NCI-H2196 (cell line): ENCODE results near the gene ZSCAN32.

Source experiments
- DNase-seq: peaks from one replicate; lab custom pipeline; 2025; ENCODE audit not compliant: unreplicated experiment; lab: John Stamatoyannopoulos, UW

ZSCAN32 gene

DNA sequence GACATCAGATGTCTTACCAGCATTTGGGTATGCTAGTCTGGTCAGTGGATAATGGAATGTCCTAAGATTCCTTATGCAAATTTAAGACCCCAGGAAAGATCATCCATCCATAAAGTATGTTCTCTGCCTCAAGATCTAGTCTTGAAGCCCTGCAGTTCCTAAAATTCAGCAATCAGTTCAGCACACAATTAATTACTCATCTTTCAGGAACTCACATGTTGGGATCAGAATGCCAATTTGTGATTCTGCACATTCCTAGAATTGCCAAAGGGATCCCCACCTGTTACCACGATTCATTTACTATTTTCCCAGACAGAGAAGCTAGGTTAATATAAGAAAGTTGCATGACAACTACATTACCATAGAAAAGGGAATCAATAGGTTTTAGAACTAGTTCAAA is 41.9 kb downstream of the ZSCAN32 start:
- no peak for DNase-seq

DNA sequence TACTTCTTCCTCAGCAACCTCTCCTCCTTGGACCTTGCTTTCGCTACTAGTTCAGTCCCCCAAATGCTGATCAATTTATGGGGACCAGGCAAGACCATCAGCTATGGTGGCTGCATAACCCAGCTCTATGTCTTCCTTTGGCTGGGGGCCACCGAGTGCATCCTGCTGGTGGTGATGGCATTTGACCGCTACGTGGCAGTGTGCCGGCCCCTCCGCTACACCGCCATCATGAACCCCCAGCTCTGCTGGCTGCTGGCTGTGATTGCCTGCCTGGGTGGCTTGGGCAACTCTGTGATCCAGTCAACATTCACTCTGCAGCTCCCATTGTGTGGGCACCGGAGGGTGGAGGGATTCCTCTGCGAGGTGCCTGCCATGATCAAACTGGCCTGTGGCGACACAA is 44.7 kb downstream of the ZSCAN32 start:
- no peak for DNase-seq

DNA sequence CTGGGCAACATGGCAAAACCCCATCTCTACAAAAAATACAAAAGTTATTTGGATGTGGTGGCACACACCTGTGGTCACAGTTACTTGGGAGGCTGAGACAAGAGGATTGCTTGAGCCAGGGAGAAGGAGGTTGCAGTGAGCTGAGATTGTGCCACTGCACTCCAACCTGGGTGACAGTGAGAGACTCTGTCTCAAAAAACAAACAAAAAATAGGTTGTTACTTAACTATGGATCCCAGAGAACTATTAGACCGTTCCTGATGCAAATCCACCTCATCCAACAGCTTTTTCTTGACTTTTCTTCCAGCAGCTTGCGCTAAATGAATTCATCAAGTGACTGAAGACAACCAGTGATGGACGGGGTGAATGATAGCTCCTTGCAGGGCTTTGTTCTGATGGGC is 45.2 kb downstream of the ZSCAN32 start, which contains the start of gene OR2C1:
TSS of gene OR2C1 (plus strand) at position 301 of the 400 bp plus-strand sequence. CDS start at position 353, 52 bp downstream.
- DNase-seq: no peak

DNA sequence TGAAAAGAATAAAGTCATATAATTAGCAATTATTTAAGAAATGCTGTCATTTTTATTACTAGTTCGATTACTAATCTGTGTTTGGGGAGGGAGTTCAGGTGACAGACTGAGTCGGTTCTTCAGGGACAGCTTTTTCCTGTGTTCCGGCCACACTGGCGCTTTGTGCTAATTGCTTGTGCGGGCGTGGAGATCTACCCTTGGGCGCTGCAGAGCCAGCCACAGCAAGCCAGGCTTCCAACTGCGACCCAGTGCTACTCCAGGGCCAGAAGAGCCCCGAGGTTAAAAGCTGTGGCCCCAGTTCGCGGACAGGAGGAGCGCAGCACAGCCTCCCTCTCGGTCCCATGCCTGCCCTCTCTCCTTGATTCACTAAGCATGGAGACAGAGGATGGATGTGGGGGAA is 51.6 kb downstream of the ZSCAN32 start:
- no peak for DNase-seq

DNA sequence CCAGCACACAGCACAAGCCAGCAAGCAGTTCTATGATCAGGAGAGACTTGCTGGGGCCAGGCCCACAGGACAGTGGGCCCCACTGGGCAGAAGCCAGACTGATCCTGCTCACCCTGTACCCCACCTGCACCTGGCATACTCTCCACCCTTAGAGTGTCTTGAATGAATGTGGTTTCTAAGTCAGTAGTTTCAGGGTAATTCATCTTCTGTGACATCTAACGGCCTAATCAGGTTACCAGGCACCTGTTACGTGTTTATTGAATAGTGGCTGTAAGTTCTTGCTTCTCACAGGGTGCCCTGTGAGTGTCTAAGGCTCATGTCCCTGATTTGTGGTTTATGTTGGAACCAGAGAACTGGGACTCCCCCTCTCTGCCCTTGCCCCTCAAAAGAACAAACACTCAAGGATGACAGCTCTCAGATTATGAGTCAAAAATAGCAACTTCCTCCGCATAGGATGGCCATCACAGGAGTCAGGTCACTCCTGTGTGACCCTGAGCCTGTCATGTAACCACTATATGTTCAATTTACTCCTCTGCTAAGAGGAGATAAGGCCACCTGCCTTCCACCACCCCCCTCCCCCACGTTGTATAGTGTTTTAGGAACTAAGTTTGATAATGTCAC is 52.1 kb downstream of the ZSCAN32 start:
- DNase-seq: no peak

- DNase-seq: no peak
Observed at GRCh38 chr16:3347586-3347985, 53.2 kb downstream of the ZSCAN32 start.

DNA sequence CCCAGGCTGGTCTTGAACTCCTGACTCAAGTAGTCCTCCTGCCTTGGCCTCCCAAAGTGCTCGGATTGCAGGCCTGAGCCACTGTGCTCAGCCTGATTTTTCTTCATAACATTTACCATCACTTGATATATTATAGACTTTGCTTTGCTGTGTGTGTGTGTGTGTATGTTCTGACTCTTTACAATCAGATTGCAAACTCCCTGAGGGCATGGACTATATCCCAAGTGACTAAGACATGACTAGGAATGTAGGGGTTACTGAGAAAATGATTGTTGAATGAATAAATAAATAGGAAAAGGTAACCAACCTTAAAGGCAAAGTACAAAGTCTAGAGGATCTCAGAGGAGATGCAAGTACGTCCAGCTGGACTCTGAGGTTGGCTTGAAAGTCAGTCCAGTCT is 54.8 kb downstream of the ZSCAN32 start:
- no peak for DNase-seq
